GM23248 (cell line): Measurements from ENCODE around the gene UBE2I. TPM values are rescaled to one million over a fixed set of nuclear protein-coding genes. Genes with fewer than 3 reads are reported as not detected.
A peak's percentile ranks its signal among the peaks of the same experiment; 100 is the strongest.

Experiments
- DNase-seq: peaks from one replicate; pipeline ENCODE4 v3.0.0-alpha.2; 2015
- H2AFZ ChIP-seq: fragments of 200-600 bp; sonication (generic); 2 replicates; pipeline ENCODE4 v1.6.1; 2016; ENCODE audit warnings: antibody characterized with exemption
- H3F3A ChIP-seq: fragments of 200-600 bp; sonication (generic); 2 replicates; pipeline ENCODE4 v1.6.1; 2016; ENCODE audit warnings: mild to moderate bottlenecking, antibody characterized with exemption, mixed run types; ENCODE audit not compliant: insufficient read depth
- H3K27ac ChIP-seq: fragments of 200-600 bp; sonication (generic); 2 replicates; pipeline ENCODE4 v1.5.1; 2016; ENCODE audit warnings: mild to moderate bottlenecking
- H3K27me3 ChIP-seq: fragments of 200-600 bp; sonication (generic); replicated peaks from 2 replicates; pipeline ENCODE4 v1.6.1; 2016; ENCODE audit warnings: mild to moderate bottlenecking; ENCODE audit not compliant: insufficient read depth
- H3K36me3 ChIP-seq: fragments of 200-600 bp; sonication (generic); 2 replicates; pipeline ENCODE4 v1.6.1; 2016; ENCODE audit warnings: low read depth, mild to moderate bottlenecking
- H3K4me1 ChIP-seq: fragments of 200-600 bp; sonication (generic); 2 replicates; pipeline ENCODE4 v1.6.1; 2016; ENCODE audit warnings: mild to moderate bottlenecking; ENCODE audit not compliant: insufficient read depth
- H3K4me2 ChIP-seq: fragments of 200-600 bp; sonication (generic); one replicate; pipeline ENCODE4 v1.6.1; 2016; ENCODE audit warnings: mild to moderate bottlenecking; ENCODE audit not compliant: unreplicated experiment
- H3K4me3 ChIP-seq: fragments of 200-600 bp; sonication (generic); 2 replicates; pipeline ENCODE4 v1.5.1; 2016; ENCODE audit warnings: mild to moderate bottlenecking
- H3K79me2 ChIP-seq: fragments of 200-600 bp; sonication (generic); 2 replicates; pipeline ENCODE4 v1.6.1; 2016; ENCODE audit warnings: mild to moderate bottlenecking; ENCODE audit not compliant: insufficient read depth
- H3K9ac ChIP-seq: fragments of 200-600 bp; sonication (generic); 2 replicates; pipeline ENCODE4 v1.6.1; 2016; ENCODE audit warnings: mild to moderate bottlenecking
- H3K9me2 ChIP-seq: fragments of 200-600 bp; sonication (generic); 2 replicates; pipeline ENCODE4 v1.6.1; 2016; ENCODE audit warnings: mixed run types, mild to moderate bottlenecking, moderate library complexity; ENCODE audit not compliant: insufficient read depth
- H3K9me3 ChIP-seq: fragments of 200-600 bp; sonication (generic); one replicate; pipeline ENCODE4 v1.6.1; 2017; ENCODE audit warnings: low read depth
- H4K20me1 ChIP-seq: fragments of 200-600 bp; sonication (generic); 2 replicates; pipeline ENCODE4 v1.6.0; 2016; ENCODE audit not compliant: insufficient read depth
- EZH2 ChIP-seq: fragments of 200-600 bp; sonication (generic); IDR thresholded peaks from 2 replicates; pipeline ENCODE4 v1.6.1; 2018; ENCODE audit warnings: antibody characterized with exemption, mild to moderate bottlenecking; ENCODE audit not compliant: insufficient read depth, poor library complexity, severe bottlenecking
- EZH2phosphoT487 ChIP-seq: fragments of 200-600 bp; sonication (generic); IDR thresholded peaks from 2 replicates; pipeline ENCODE4 v1.6.1; 2018; ENCODE audit warnings: antibody characterized with exemption, moderate library complexity, mild to moderate bottlenecking, low read depth; ENCODE audit not compliant: insufficient read depth
- WGBS, 2 experiments: methylation state at CpG; one replicate each; pipeline ENCODE4 v1.1.6; 2015 to 2017; ENCODE audit warnings: low lambda C conversion rate in 2 of 2, low coverage in 1 of 2; ENCODE audit errors: missing lambda C conversion rate in 2 of 2; 5-methylcytosine and 5-hydroxymethylcytosine counted together
- in situ Hi-C: fragments of 300-500 bp; cut with MboI; formaldehyde crosslinking; loops from 2 replicates; pipeline ENCODE4 v1.15.0; 2020
- polyA plus RNA-seq: library from polyadenylated mRNA; unstranded; fragments of >200 nt; fragmentation: Nextera tagmentation; extraction: Ambion mirVana; gene quantifications from 2 replicates; pipeline ENCODE4 v1.2.1, GENCODE V29; 2016
- total RNA-seq: library from RNA; depleted of rRNA; stranded (reverse); fragments of >200 nt; shearing (Covaris generic); gene quantifications from 2 replicates; pipeline ENCODE4 v1.2.3, GENCODE V29; 2014

The UBE2I gene
- total and polyA plus RNA-seq, 2 experiments from 2014 or later: 77.7 to 134 TPM

GRCh38 chr16:1333149-1333812, 23.8 kb downstream of the UBE2I start, which contains the start of gene BAIAP3:
Gene BAIAP3, plus strand, starts transcription at chr16:1333645. Its CDS starts 4,905 bp downstream, at chr16:1338550.
- Histone ChIP-seq H3K27me3 (peaks cover 36% of the 10 kb centered on the region), H3K9me3 (no peaks in the 10 kb centered on the region), H3K4me2 (no peak within 1 kb of the TSS), H3K4me3 (0 out of 2 replicates have a peak within 1 kb of the TSS, but pooled peaks have one; percentile 23), H4K20me1 (no peaks in the 10 kb centered on the region), H2AFZ (no peak within 1 kb of the TSS), H3K4me1 (no peaks in the 10 kb centered on the region), H3F3A (no peaks in the 10 kb centered on the region), H3K27ac (no peak within 1 kb of the TSS), H3K79me2 (no peaks in the 10 kb centered on the region), H3K9ac (no peak within 1 kb of the TSS), H3K9me2 (no peaks in the 10 kb centered on the region), H3K36me3 (no peaks in the 10 kb centered on the region)
- DNase-seq: peak; percentile 75
- WGBS, 2 experiments: 6 to 7% methylated on average over 18 to 34 of the region's 83 CpGs
- in situ Hi-C loops: no loop called here
- no peak for TF ChIP-seq EZH2phosphoT487
- TF ChIP-seq EZH2: no peak

- Histone ChIP-seq H3K27ac (no peak overlapping the region), H3K79me2 (no peaks in the 10 kb centered on the region), H2AFZ (no peak overlapping the region), H3K9ac (no peak overlapping the region), H3F3A (no peaks in the 10 kb centered on the region), H3K9me3 (no peaks in the 10 kb centered on the region), H3K27me3 (peaks cover 36% of the 10 kb centered on the region), H4K20me1 (no peaks in the 10 kb centered on the region), H3K9me2 (no peaks in the 10 kb centered on the region), H3K4me3 (0 out of 2 replicates have a peak overlapping the region, but pooled peaks have one; percentile 23), H3K4me1 (no peaks in the 10 kb centered on the region), H3K4me2 (no peak overlapping the region), H3K36me3 (no peaks in the 10 kb centered on the region)
- WGBS, 2 experiments: 1 to 2% methylated on average over 28 to 51 of the region's 78 CpGs
- no peak for DNase-seq
- in situ Hi-C loops: no loop called here
- TF ChIP-seq EZH2phosphoT487 (peak; percentile 77; the same call in 1 of the 2 replicates), EZH2 (peak; percentile 85)
Measured at GRCh38 chr16:1333854-1334700, 24.6 kb downstream of the UBE2I start.

- in situ Hi-C loops: no loop called here
- 20 to 26% methylated on average over 6 to 9 of the region's 9 CpGs for WGBS, 2 experiments
Measured at GRCh38 chr16:1334739-1335138, 25.3 kb downstream of the UBE2I start.

GRCh38 chr16:1335211-1335971, 26.0 kb downstream of the UBE2I start:
- Histone ChIP-seq H4K20me1 (no peaks in the 10 kb centered on the region), H3K4me1 (no peaks in the 10 kb centered on the region), H3K79me2 (no peaks in the 10 kb centered on the region), H3K27me3 (peaks cover 36% of the 10 kb centered on the region), H2AFZ (no peak overlapping the region), H3K27ac (no peak overlapping the region), H3K4me2 (no peak overlapping the region), H3K4me3 (no peak overlapping the region), H3K9me2 (no peaks in the 10 kb centered on the region), H3K9ac (no peak overlapping the region), H3F3A (no peaks in the 10 kb centered on the region), H3K9me3 (no peaks in the 10 kb centered on the region), H3K36me3 (no peaks in the 10 kb centered on the region)
- DNase-seq: no peak
- in situ Hi-C loops: no loop called here
- WGBS, 2 experiments: 16 to 26% methylated on average over 14 to 16 of the region's 16 CpGs
- TF ChIP-seq EZH2phosphoT487 (no peak), EZH2 (no peak)

More at GRCh38 chr16:1334739-1335138, 25.3 kb downstream of the UBE2I start:
- Histone ChIP-seq H3K9ac (no peak overlapping the region), H3K4me1 (no peaks in the 10 kb centered on the region), H3K27ac (no peak overlapping the region), H3K27me3 (peaks cover 36% of the 10 kb centered on the region), H3F3A (no peaks in the 10 kb centered on the region), H4K20me1 (no peaks in the 10 kb centered on the region), H2AFZ (no peak overlapping the region), H3K36me3 (no peaks in the 10 kb centered on the region), H3K79me2 (no peaks in the 10 kb centered on the region), H3K4me2 (no peak overlapping the region), H3K4me3 (no peak overlapping the region), H3K9me2 (no peaks in the 10 kb centered on the region), H3K9me3 (no peaks in the 10 kb centered on the region)
- no peak for TF ChIP-seq EZH2
- TF ChIP-seq EZH2phosphoT487: no peak
- no peak for DNase-seq
